GM12878 (cell line): ENCODE data around the gene PRUNE1.

Experiments used
- CTCF ChIP-seq, 3 experiments: IDR thresholded peaks in 2 of 3; conservative IDR thresholded peaks in 1 of 3; 2 replicates each; pipeline ENCODE4 v1.5.1; 2011; ENCODE audit warnings: low read depth in 3 of 3, low read length in 3 of 3, mild to moderate bottlenecking in 3 of 3, control low read depth in 2 of 3, moderate library complexity in 2 of 3, inconsistent platforms in 1 of 3, mixed read lengths in 1 of 3; ENCODE audit not compliant: control insufficient read depth in 2 of 3, insufficient read depth in 1 of 3; ENCODE audit errors: extremely low read depth in 1 of 3
- MAX ChIP-seq: IDR thresholded peaks from 2 replicates; pipeline ENCODE4 v1.6.1; 2012; ENCODE audit warnings: low read depth, low read length, improper control_type of control experiment
- TAF1 ChIP-seq: IDR thresholded peaks from 2 replicates; pipeline ENCODE4 v1.6.1; 2011; ENCODE audit warnings: mild to moderate bottlenecking, low read depth, low read length, borderline replicate concordance
- TBL1XR1 ChIP-seq: IDR thresholded peaks from 2 replicates; pipeline ENCODE4 v1.6.1; 2012; ENCODE audit warnings: low read depth, low read length, improper control_type of control experiment
- USF2 ChIP-seq: IDR thresholded peaks from 2 replicates; pipeline ENCODE4 v1.6.1; 2011; ENCODE audit warnings: low read depth, low read length, improper control_type of control experiment, borderline replicate concordance
- YY1 ChIP-seq: IDR thresholded peaks from 2 replicates; pipeline ENCODE4 v1.6.1; 2011; ENCODE audit warnings: low read depth, mild to moderate bottlenecking, low read length
- ZNF592 ChIP-seq: fragments of 450-650 bp; IDR thresholded peaks from 2 replicates; pipeline ENCODE4 v1.6.1; 2017; ENCODE audit warnings: mild to moderate bottlenecking, moderate library complexity

- TF ChIP-seq USF2 (no peak), ZNF592 (no peak), TAF1 (no peak), YY1 (no peak), TBL1XR1 (no peak), MAX (no peak), CTCF (IDR thresholded peaks at IDR 0.05 in 2 of 3, conservative IDR thresholded peaks at IDR 0.05 in 1 of 3; ENCODE audit: control insufficient read depth in 2 of 3, extremely low read depth in 1 of 3, insufficient read depth in 1 of 3, low read depth in 3 of 3, low read length in 3 of 3) (no peak)
These were observed 18.2 kb downstream of the PRUNE1 start for GRCh38 chr1:151026460-151026859.
